HEK293T (cell line): ENCODE results near the gene HOXA9.

Source experiments
- CTCF ChIA-PET: fragments of 350-600 bp; formaldehyde crosslinking; extraction: SDS; loops from one replicate; lab custom pipeline; 2021; ENCODE audit warnings: antibody characterized with exemption, inconsistent platforms; lab: Yijun Ruan, JAX
- POLR2A ChIA-PET: fragments of 350-600 bp; formaldehyde crosslinking; extraction: SDS; loops from one replicate; lab custom pipeline; 2020; ENCODE audit warnings: antibody characterized with exemption, inconsistent platforms; lab: Yijun Ruan, JAX
- DNase-seq: peaks from one replicate; pipeline ENCODE4 v3.0.0; 2012; ENCODE audit warnings: mixed read lengths; ENCODE audit errors: extremely low spot score
- ARNT ChIP-seq: fragments of 450-650 bp; IDR thresholded peaks from 2 replicates; pipeline ENCODE4 v1.6.1; 2017; ENCODE audit warnings: mild to moderate bottlenecking
- BHLHE40 ChIP-seq: fragments of 450-650 bp; IDR thresholded peaks from 2 replicates; pipeline ENCODE4 v1.6.1; 2016; ENCODE audit warnings: mild to moderate bottlenecking, moderate library complexity, borderline replicate concordance
- CTBP1 ChIP-seq: fragments of 450-650 bp; IDR thresholded peaks from 2 replicates; pipeline ENCODE4 v1.6.1; 2016; ENCODE audit warnings: borderline replicate concordance
- ELF4 ChIP-seq: fragments of 450-650 bp; IDR thresholded peaks from 2 replicates; pipeline ENCODE4 v1.6.1; 2017; ENCODE audit warnings: antibody characterized with exemption
- FOXA1 ChIP-seq: fragments of 450-650 bp; IDR thresholded peaks from 2 replicates; pipeline ENCODE4 v1.6.1; 2016; ENCODE audit warnings: mild to moderate bottlenecking
- FOXK2 ChIP-seq: fragments of 450-650 bp; IDR thresholded peaks from 2 replicates; pipeline ENCODE4 v1.6.1; 2016; ENCODE audit warnings: mild to moderate bottlenecking
- FOXM1 ChIP-seq: fragments of 450-650 bp; IDR thresholded peaks from 2 replicates; pipeline ENCODE4 v1.6.1; 2017; ENCODE audit warnings: mild to moderate bottlenecking, borderline replicate concordance
- HDGF ChIP-seq: fragments of 450-650 bp; IDR thresholded peaks from 2 replicates; pipeline ENCODE4 v1.6.1; 2017; ENCODE audit warnings: antibody characterized with exemption, borderline replicate concordance
- L3MBTL2 ChIP-seq: fragments of 450-650 bp; conservative IDR thresholded peaks from 2 replicates; pipeline ENCODE4 v1.6.1; 2016; ENCODE audit warnings: mild to moderate bottlenecking
- LEF1 ChIP-seq: fragments of 450-650 bp; IDR thresholded peaks from 2 replicates; pipeline ENCODE4 v1.6.1; 2017; ENCODE audit warnings: mild to moderate bottlenecking, borderline replicate concordance
- NFRKB ChIP-seq: fragments of 450-650 bp; IDR thresholded peaks from 2 replicates; pipeline ENCODE4 v1.6.1; 2016; ENCODE audit warnings: mild to moderate bottlenecking, moderate library complexity
- PKNOX1 ChIP-seq: fragments of 450-650 bp; IDR thresholded peaks from 2 replicates; pipeline ENCODE4 v1.6.1; 2016
- SP1 ChIP-seq: fragments of 450-650 bp; IDR thresholded peaks from 2 replicates; pipeline ENCODE4 v1.6.1; 2017
- SUZ12 ChIP-seq: fragments of 450-650 bp; IDR thresholded peaks from 2 replicates; pipeline ENCODE4 v1.6.1; 2016; ENCODE audit warnings: mild to moderate bottlenecking
- TARDBP ChIP-seq: fragments of 450-650 bp; IDR thresholded peaks from 2 replicates; pipeline ENCODE4 v1.6.1; 2016
- ZNF384 ChIP-seq: fragments of 450-650 bp; IDR thresholded peaks from 2 replicates; pipeline ENCODE4 v1.6.1; 2016

Gene HOXA9

GRCh38 chr7:27148031-27148755 lies 17.1 kb downstream of the HOXA9 start:
- DNase-seq, result no peak
- ChIA-PET POLR2A (interaction anchor here (0.7 to 17.5 kb wide), 15 partner anchors 7 to 951 kb away, joined by 3 to 367 read pairs (median 7); partner anchors contain the start of genes CBX3, HNRNPA2B1, HOXA10 and HOXA11), CTCF (interaction anchor here (0.7 to 0.9 kb wide), 2 partner anchors 13 to 783 kb away, joined by 3 to 4 read pairs; no protein-coding TSS in a partner anchor)
- TF ChIP-seq TARDBP (no peak), NFRKB (no peak), CTBP1 (no peak), FOXK2 (no peak), HDGF (no peak), L3MBTL2 (no peak), FOXM1 (no peak), ELF4 (no peak), FOXA1 (no peak), SP1 (no peak), ZNF384 (no peak), SUZ12 (no peak), PKNOX1 (no peak), BHLHE40 (no peak), ARNT (no peak), LEF1 (no peak)

GRCh38 chr7:27147199-27148030 lies 17.9 kb downstream of the HOXA9 start, which contains the start of gene HOXA6:
Gene HOXA6 (minus strand): TSS chr7:27147774. CDS start chr7:27147749, 25 bp downstream.
- TF ChIP-seq ELF4 (no peak), PKNOX1 (no peak), ZNF384 (no peak), L3MBTL2 (peak; percentile 52), LEF1 (no peak), CTBP1 (no peak; the same call in 1 of the 2 replicates), HDGF (no peak), NFRKB (no peak), BHLHE40 (no peak), TARDBP (no peak), SP1 (no peak), ARNT (0 out of 2 replicates have a peak, but pooled peaks have one; percentile 11)
- CTCF ChIA-PET, result interaction anchor here (0.7 to 4.9 kb wide), 3 partner anchors 13 to 424 kb away, joined by 3 to 20 read pairs (median 3); no protein-coding TSS in a partner anchor
- DNase-seq, result no peak
- POLR2A ChIA-PET, result interaction anchor here (1.2 to 17.5 kb wide), 13 partner anchors 7 to 951 kb away, joined by 4 to 367 read pairs (median 7); partner anchors contain the start of genes CBX3, HNRNPA2B1, HOXA10 and HOXA11

GRCh38 chr7:27146491-27147198 lies 18.7 kb downstream of the HOXA9 start:
- TF ChIP-seq NFRKB (no peak), FOXA1 (no peak), BHLHE40 (no peak), CTBP1 (no peak), LEF1 (no peak), FOXM1 (no peak), ELF4 (0 out of 2 replicates have a peak, but pooled peaks have one; percentile 23), TARDBP (no peak)
- ChIA-PET CTCF (interaction anchor here (0.7 to 4.9 kb wide), 2 partner anchors 15 to 424 kb away, joined by 3 to 20 read pairs; no protein-coding TSS in a partner anchor), POLR2A (interaction anchor here (0.6 to 17.5 kb wide), 8 partner anchors 10 to 950 kb away, joined by 3 to 367 read pairs (median 8); partner anchors contain the start of genes CBX3, HNRNPA2B1, HOXA10 and HOXA11)
- DNase-seq, result no peak

GRCh38 chr7:27145914-27146412 lies 19.4 kb downstream of the HOXA9 start:
- CTCF ChIA-PET, result interaction anchor here (4.9 kb wide), 1 partner anchor 16 kb away, joined by 20 read pairs; no protein-coding TSS in a partner anchor
- POLR2A ChIA-PET, result interaction anchor here (0.9 to 17.5 kb wide), 5 partner anchors 11 to 946 kb away, joined by 4 to 367 read pairs (median 11); partner anchors contain the start of genes CBX3, HNRNPA2B1, HOXA10 and HOXA7
- no peak for DNase-seq
- TF ChIP-seq ARNT, result no peak
- TF ChIP-seq SUZ12, result no peak
- TF ChIP-seq LEF1, result no peak
- no peak for TF ChIP-seq L3MBTL2
- TF ChIP-seq FOXM1, result no peak
- TF ChIP-seq ZNF384, result no peak
- TF ChIP-seq TARDBP, result no peak
- no peak for TF ChIP-seq PKNOX1
- TF ChIP-seq BHLHE40, result no peak
- no peak for TF ChIP-seq NFRKB
